ENCODE data around the gene RGMB.

The RGMB gene

GRCh38 chr5:98810206-98810605 lies 36.7 kb downstream of the RGMB start:
- DNase-seq (ENCODE audit: extremely low read depth, low read depth) = no peak
- no peak for TF ChIP-seq CTCF (IDR thresholded peaks at IDR 0.05; ENCODE audit: low read depth, low read length)

GRCh38 chr5:98813755-98814154 lies 40.3 kb downstream of the RGMB start:
- no peak for TF ChIP-seq CTCF (IDR thresholded peaks at IDR 0.05; ENCODE audit: low read depth, low read length)
- no peak for DNase-seq (ENCODE audit: extremely low read depth, low read depth)

- TF ChIP-seq CTCF (IDR thresholded peaks at IDR 0.05; ENCODE audit: low read depth, low read length) = no peak
- no peak for DNase-seq (ENCODE audit: extremely low read depth, low read depth)
Measured at GRCh38 chr5:98816582-98817222, 43.2 kb downstream of the RGMB start.

- TF ChIP-seq CTCF (IDR thresholded peaks at IDR 0.05; ENCODE audit: low read depth, low read length) = no peak
- DNase-seq (ENCODE audit: extremely low read depth, low read depth) = no peak
Measured at GRCh38 chr5:98825582-98826375, 52.3 kb downstream of the RGMB start.

GRCh38 chr5:98827161-98827560 lies 53.7 kb downstream of the RGMB start:
- peak; percentile 15 for DNase-seq (ENCODE audit: extremely low read depth, low read depth)
- TF ChIP-seq CTCF (IDR thresholded peaks at IDR 0.05; ENCODE audit: low read depth, low read length) = peak; percentile 52

GRCh38 chr5:98827588-98828284 lies 54.3 kb downstream of the RGMB start:
- TF ChIP-seq CTCF (IDR thresholded peaks at IDR 0.05; ENCODE audit: low read depth, low read length) = no peak
- no peak for DNase-seq (ENCODE audit: extremely low read depth, low read depth)

GRCh38 chr5:98836175-98836574 lies 62.7 kb downstream of the RGMB start:
- no peak for DNase-seq (ENCODE audit: extremely low read depth, low read depth)
- TF ChIP-seq CTCF (IDR thresholded peaks at IDR 0.05; ENCODE audit: low read depth, low read length) = no peak
